Stomach (tissue), 4 donors: ENCODE measurements around the gene COL8A2.

Experiments used
- EP300 ChIP-seq: sonication (generic); formaldehyde crosslinking; IDR thresholded peaks from one replicate; pipeline ENCODE4 v1.6.1; 2017; ENCODE audit warnings: antibody characterized with exemption
- TF ChIP-seq, protein P1 (sequence below), 7 experiments: fragments of 450-650 bp in 4 of 7; fragments of 200-600 bp in 3 of 7; sonication (generic) in 3 of 7; IDR thresholded peaks; one replicate each; pipeline ENCODE4 v1.5.1; 2016 to 2019; ENCODE audit warnings: antibody characterized with exemption in 7 of 7, control low read depth in 2 of 7, mild to moderate bottlenecking in 1 of 7

DNA sequence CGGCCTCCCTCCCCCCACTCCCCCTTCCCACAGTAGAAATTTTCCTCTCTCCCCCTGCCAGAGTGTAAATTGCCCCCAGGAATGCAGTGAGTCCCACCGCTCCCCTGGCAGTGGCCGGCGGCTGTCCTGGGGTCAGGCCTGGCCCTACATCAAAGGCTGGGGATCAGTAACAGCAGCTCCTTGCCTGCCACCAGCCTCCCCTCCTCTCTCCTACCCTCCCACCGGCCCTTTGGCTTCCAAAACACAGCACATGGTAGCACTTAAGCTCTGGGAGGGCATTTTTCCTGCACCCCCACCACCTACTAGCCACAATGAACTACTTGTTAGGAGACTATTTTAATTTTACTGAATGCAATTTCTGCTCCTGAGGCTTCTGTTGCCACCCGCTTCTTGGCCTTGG lies 9.0 kb upstream of the COL8A2 start:
- TF ChIP-seq, protein P1, sequence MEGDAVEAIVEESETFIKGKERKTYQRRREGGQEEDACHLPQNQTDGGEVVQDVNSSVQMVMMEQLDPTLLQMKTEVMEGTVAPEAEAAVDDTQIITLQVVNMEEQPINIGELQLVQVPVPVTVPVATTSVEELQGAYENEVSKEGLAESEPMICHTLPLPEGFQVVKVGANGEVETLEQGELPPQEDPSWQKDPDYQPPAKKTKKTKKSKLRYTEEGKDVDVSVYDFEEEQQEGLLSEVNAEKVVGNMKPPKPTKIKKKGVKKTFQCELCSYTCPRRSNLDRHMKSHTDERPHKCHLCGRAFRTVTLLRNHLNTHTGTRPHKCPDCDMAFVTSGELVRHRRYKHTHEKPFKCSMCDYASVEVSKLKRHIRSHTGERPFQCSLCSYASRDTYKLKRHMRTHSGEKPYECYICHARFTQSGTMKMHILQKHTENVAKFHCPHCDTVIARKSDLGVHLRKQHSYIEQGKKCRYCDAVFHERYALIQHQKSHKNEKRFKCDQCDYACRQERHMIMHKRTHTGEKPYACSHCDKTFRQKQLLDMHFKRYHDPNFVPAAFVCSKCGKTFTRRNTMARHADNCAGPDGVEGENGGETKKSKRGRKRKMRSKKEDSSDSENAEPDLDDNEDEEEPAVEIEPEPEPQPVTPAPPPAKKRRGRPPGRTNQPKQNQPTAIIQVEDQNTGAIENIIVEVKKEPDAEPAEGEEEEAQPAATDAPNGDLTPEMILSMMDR (IDR thresholded peaks at IDR 0.05), result no peak
- no peak for TF ChIP-seq EP300
